Measurements from ENCODE around the gene UACA.

Gene UACA

GRCh38 chr15:70650567-70651302 is 112.6 kb downstream of the UACA start:
- no peak for TF ChIP-seq CTCF (conservative IDR thresholded peaks at IDR 0.05)
- no peak overlapping the region for H3K27ac ChIP-seq

- no peak overlapping the region for H3K27ac ChIP-seq
- TF ChIP-seq CTCF (conservative IDR thresholded peaks at IDR 0.05) = no peak
These were observed 116.0 kb downstream of the UACA start for GRCh38 chr15:70647396-70647795.

GRCh38 chr15:70646169-70646568 is 117.2 kb downstream of the UACA start:
- no peak overlapping the region for H3K27ac ChIP-seq
- no peak for TF ChIP-seq CTCF (conservative IDR thresholded peaks at IDR 0.05)

GRCh38 chr15:70643783-70644125 is 119.6 kb downstream of the UACA start:
- no peak overlapping the region for H3K27ac ChIP-seq

GRCh38 chr15:70643106-70643782 is 120.1 kb downstream of the UACA start:
- no peak for TF ChIP-seq CTCF (conservative IDR thresholded peaks at IDR 0.05)
- no peak overlapping the region for H3K27ac ChIP-seq

More at GRCh38 chr15:70643783-70644125, 119.6 kb downstream of the UACA start:
- TF ChIP-seq CTCF (conservative IDR thresholded peaks at IDR 0.05) = no peak

- no peak overlapping the region for H3K27ac ChIP-seq
- TF ChIP-seq CTCF (conservative IDR thresholded peaks at IDR 0.05) = peak; percentile 83
These were observed 126.7 kb downstream of the UACA start for GRCh38 chr15:70636540-70637165.

GRCh38 chr15:70635895-70636294 is 127.5 kb downstream of the UACA start:
- no peak for TF ChIP-seq CTCF (conservative IDR thresholded peaks at IDR 0.05)
- no peak overlapping the region for H3K27ac ChIP-seq

All from VCaP (cell line).